HG03103 (cell line): ENCODE data around the gene OR52N2.
A peak's percentile ranks its signal among the peaks of the same experiment; 100 is the strongest.

Source experiments
- ATAC-seq: cut with Tn5 transposase; IDR thresholded peaks from one replicate; pipeline ENCODE4 v1.9.1; 2021; ENCODE audit warnings: low read depth; ENCODE audit not compliant: unreplicated experiment

OR52N2 gene

GRCh38 chr11:5808500-5809121, at the start of gene OR52N2:
OR52N2 (plus strand) TSS chr11:5808924; CDS start chr11:5820336, 11,412 bp downstream.
- peak; percentile 85 for ATAC-seq

GRCh38 chr11:5767056-5767455, 41.7 kb upstream of the OR52N2 start:
- ATAC-seq: no peak

- no peak for ATAC-seq
Measured at GRCh38 chr11:5783255-5783654, 25.5 kb upstream of the OR52N2 start, which contains the start of gene OR52N5. OR52N5 (minus strand) TSS chr11:5783355; CDS start chr11:5778634, 4,721 bp downstream.

GRCh38 chr11:5791165-5791564, 17.6 kb upstream of the OR52N2 start, which contains the start of gene OR52N1:
OR52N1 (minus strand) TSS chr11:5791265; CDS start chr11:5788816, 2,449 bp downstream.
- ATAC-seq: no peak

- no peak for ATAC-seq
Measured at GRCh38 chr11:5796541-5796940, 12.2 kb upstream of the OR52N2 start.

- no peak for ATAC-seq
Measured at GRCh38 chr11:5803982-5804381, 4.7 kb upstream of the OR52N2 start.

- no peak for ATAC-seq
Measured at GRCh38 chr11:5807580-5807979, 1.1 kb upstream of the OR52N2 start.

- peak; percentile 30 for ATAC-seq
Measured at GRCh38 chr11:5809122-5809519, 397 bp downstream of the OR52N2 start.

GRCh38 chr11:5809905-5810795, 1.4 kb downstream of the OR52N2 start:
- ATAC-seq: no peak

GRCh38 chr11:5815534-5815933, 6.8 kb downstream of the OR52N2 start:
- ATAC-seq: peak; percentile 48

- peak; percentile 45 for ATAC-seq
Measured at GRCh38 chr11:5818245-5818886, 9.6 kb downstream of the OR52N2 start.

- ATAC-seq: no peak
Measured at GRCh38 chr11:5831196-5831829, 22.6 kb downstream of the OR52N2 start.

GRCh38 chr11:5833446-5833845, 24.7 kb downstream of the OR52N2 start:
- ATAC-seq: no peak

GRCh38 chr11:5837695-5838094, 29.0 kb downstream of the OR52N2 start:
- no peak for ATAC-seq

- no peak for ATAC-seq
Measured at GRCh38 chr11:5841797-5842196, 33.1 kb downstream of the OR52N2 start, which contains the start of gene OR52E6. OR52E6 (minus strand) TSS chr11:5841897; CDS start chr11:5841897, 0 bp downstream.

GRCh38 chr11:5846701-5847100, 38.0 kb downstream of the OR52N2 start:
- ATAC-seq: no peak

- ATAC-seq: no peak
Measured at GRCh38 chr11:5847711-5848110, 39.0 kb downstream of the OR52N2 start.

GRCh38 chr11:5851002-5851401, 42.3 kb downstream of the OR52N2 start:
- no peak for ATAC-seq

- no peak for ATAC-seq
Measured at GRCh38 chr11:5857590-5857989, 48.9 kb downstream of the OR52N2 start, which contains the start of gene OR52E8. OR52E8 (minus strand) TSS chr11:5857690; CDS start chr11:5857690, 0 bp downstream.

GRCh38 chr11:5865826-5866225, 57.1 kb downstream of the OR52N2 start:
- no peak for ATAC-seq
